Measurements from ENCODE around the gene MYO15B.

GRCh38 chr17:75575728-75576127, 11.9 kb upstream of the MYO15B start:
- TF ChIP-seq CTCF (IDR thresholded peaks at IDR 0.05 in 4 of 5, conservative IDR thresholded peaks at IDR 0.05 in 1 of 5), result no peak
- no peak for TF ChIP-seq POLR2A (IDR thresholded peaks at IDR 0.05)
